GM23338 (cell line): ENCODE data around the gene CST1. TPM values are rescaled to one million over a fixed set of nuclear protein-coding genes. Genes with fewer than 3 reads are reported as not detected.
"Not testable (repeated sequence)": the region's sequence is repeated elsewhere in the genome, so short reads cannot be mapped to it uniquely, and the experiment has no call there.

Experiments
- ATAC-seq: fragments of 200-7000 bp; cut with Tn5 transposase; 3 replicates; pipeline ENCODE4 v1.9.1; 2020
- DNase-seq: peaks from one replicate; pipeline ENCODE4 v3.0.0-alpha.2; 2015; ENCODE audit warnings: low spot score
- H2AFZ ChIP-seq: fragments of 200-600 bp; sonication (generic); 2 replicates; pipeline ENCODE4 v1.8.0; 2016; ENCODE audit warnings: antibody characterized with exemption, mild to moderate bottlenecking, moderate library complexity
- H3F3A ChIP-seq: fragments of 200-600 bp; sonication (generic); replicated peaks from 2 replicates; pipeline ENCODE4 v1.8.0; 2017; ENCODE audit warnings: antibody characterized with exemption, mixed run types, low read depth
- H3K27ac ChIP-seq: fragments of 200-600 bp; sonication (generic); 2 replicates; pipeline ENCODE4 v1.6.1; 2016; ENCODE audit warnings: low read depth
- H3K27me3 ChIP-seq: fragments of 200-600 bp; sonication (generic); 2 replicates; pipeline ENCODE4 v1.8.0; 2016; ENCODE audit warnings: mild to moderate bottlenecking, mixed run types, moderate library complexity; ENCODE audit not compliant: insufficient read depth
- H3K36me3 ChIP-seq: fragments of 200-600 bp; sonication (generic); 2 replicates; pipeline ENCODE4 v1.8.0; 2016; ENCODE audit warnings: mild to moderate bottlenecking; ENCODE audit not compliant: insufficient read depth
- H3K4me1 ChIP-seq: fragments of 200-600 bp; sonication (generic); 2 replicates; pipeline ENCODE4 v1.8.0; 2016; ENCODE audit warnings: mild to moderate bottlenecking, moderate library complexity; ENCODE audit not compliant: insufficient read depth
- H3K4me2 ChIP-seq: fragments of 200-600 bp; sonication (generic); 2 replicates; pipeline ENCODE4 v1.7.1; 2017; ENCODE audit warnings: mixed run types
- H3K4me3 ChIP-seq: fragments of 200-600 bp; sonication (generic); 2 replicates; pipeline ENCODE4 v1.6.1; 2016; ENCODE audit warnings: mixed run types
- H3K79me2 ChIP-seq: fragments of 200-600 bp; sonication (generic); replicated peaks from 2 replicates; pipeline ENCODE4 v1.8.0; 2017; ENCODE audit warnings: mild to moderate bottlenecking; ENCODE audit not compliant: insufficient read depth
- H3K9me2 ChIP-seq: fragments of 200-600 bp; sonication (generic); 2 replicates; pipeline ENCODE4 v1.8.0; 2017; ENCODE audit not compliant: insufficient read depth
- H4K20me1 ChIP-seq: fragments of 200-600 bp; sonication (generic); replicated peaks from 2 replicates; pipeline ENCODE4 v1.8.0; 2017; ENCODE audit warnings: mild to moderate bottlenecking; ENCODE audit not compliant: insufficient read depth
- H3K27ac Mint-ChIP-seq: 2 replicates; pipeline ENCODE4 v1.8.0; 2020; ENCODE audit warnings: inconsistent platforms, mild to moderate bottlenecking, moderate library complexity, mixed read lengths
- H3K27me3 Mint-ChIP-seq: 3 replicates; pipeline ENCODE4 v1.8.0; 2022; ENCODE audit warnings: low read depth, mild to moderate bottlenecking, moderate library complexity, mixed read lengths, inconsistent platforms; ENCODE audit not compliant: insufficient read depth, poor library complexity
- H3K36me3 Mint-ChIP-seq: 3 replicates; pipeline ENCODE4 v1.8.0; 2021; ENCODE audit warnings: low read depth, mild to moderate bottlenecking, inconsistent platforms, moderate library complexity, mixed read lengths
- H3K4me1 Mint-ChIP-seq: 3 replicates; pipeline ENCODE4 v1.8.0; 2020; ENCODE audit warnings: mild to moderate bottlenecking, inconsistent platforms, mixed read lengths
- H3K4me3 Mint-ChIP-seq: 3 replicates; pipeline ENCODE4 v1.8.0; 2021; ENCODE audit warnings: moderate library complexity, mild to moderate bottlenecking, inconsistent platforms, mixed read lengths
- H3K9me3 Mint-ChIP-seq: 3 replicates; pipeline ENCODE4 v1.8.0; 2020; ENCODE audit warnings: moderate library complexity, mild to moderate bottlenecking, inconsistent platforms, mixed read lengths
- CTCF ChIP-seq, 2 experiments: fragments of 200-600 bp in 1 of 2; sonication (generic) in 1 of 2; conservative IDR thresholded peaks; 2 replicates each; pipeline versions ENCODE4 v1.5.1 to v1.6.1; 2016 to 2017; ENCODE audit warnings: antibody characterized with exemption in 2 of 2, low read depth in 2 of 2, mild to moderate bottlenecking in 2 of 2, moderate library complexity in 1 of 2
- EZH2 ChIP-seq: fragments of 200-600 bp; sonication (generic); IDR thresholded peaks from one replicate; pipeline ENCODE4 v1.8.0; 2017; ENCODE audit warnings: antibody characterized with exemption, mild to moderate bottlenecking, low read depth; ENCODE audit not compliant: unreplicated experiment
- polyA plus RNA-seq: library from polyadenylated mRNA; unstranded; fragments of >200 nt; fragmentation: Nextera tagmentation; extraction: Ambion mirVana; gene quantifications from 2 replicates; pipeline ENCODE4 v1.2.1, GENCODE V29; 2016
- total RNA-seq: library from RNA; depleted of rRNA; stranded (reverse); fragments of >200 nt; shearing (Covaris generic); gene quantifications from 2 replicates; pipeline ENCODE4 v1.2.3, GENCODE V29; 2014

The CST1 gene
- total and polyA plus RNA-seq, 2 experiments from 2014 or later, result 1.8 to 4.9 TPM

GRCh38 chr20:23782366-23782983 is 31.7 kb upstream of the CST1 start:
- no peaks in the 10 kb centered on the region for H3K27me3 Mint-ChIP-seq
- Histone ChIP-seq H3K4me1 (no peaks in the 10 kb centered on the region), H4K20me1 (no peaks in the 10 kb centered on the region), H3K79me2 (no peaks in the 10 kb centered on the region), H3K4me2 (no peak overlapping the region), H3K27me3 (no peaks in the 10 kb centered on the region), H3K27ac (no peak overlapping the region), H3F3A (no peaks in the 10 kb centered on the region), H3K9me2 (0 out of 2 replicates have a peak, but pooled peaks cover 11% of the 10 kb centered on the region), H3K4me3 (no peak overlapping the region), H3K36me3 (no peaks in the 10 kb centered on the region), H2AFZ (no peak overlapping the region)
- no peaks in the 10 kb centered on the region; the same call in 2 of the 3 replicates for H3K9me3 Mint-ChIP-seq
- DNase-seq, result peak; percentile 79
- no peaks in the 10 kb centered on the region; the same call in 2 of the 3 replicates for H3K4me1 Mint-ChIP-seq
- no peaks in the 10 kb centered on the region for H3K36me3 Mint-ChIP-seq
- no peak overlapping the region for H3K27ac Mint-ChIP-seq
- H3K4me3 Mint-ChIP-seq, result no peak overlapping the region
- TF ChIP-seq CTCF (conservative IDR thresholded peaks at IDR 0.05; ENCODE audit: low read depth in 2 of 2) (peak; percentile 84 to 85), EZH2 (no peak)
- peak; percentile 99 for ATAC-seq

- H3K4me3 Mint-ChIP-seq, H3K36me3 ChIP-seq, ATAC-seq, H3K9me3 Mint-ChIP-seq, H2AFZ ChIP-seq, H3K27me3 Mint-ChIP-seq, H3F3A ChIP-seq, DNase-seq, H4K20me1 ChIP-seq, H3K27me3 ChIP-seq, H3K4me3 ChIP-seq, H3K4me2 ChIP-seq, H3K9me2 ChIP-seq, H3K36me3 Mint-ChIP-seq, H3K4me1 ChIP-seq, H3K79me2 ChIP-seq, H3K27ac Mint-ChIP-seq, H3K27ac ChIP-seq: not testable (repeated sequence)
- H3K4me1 Mint-ChIP-seq, result peaks cover 12% of the 10 kb centered on the region
Measured at GRCh38 chr20:23778676-23779075, 27.9 kb upstream of the CST1 start.

GRCh38 chr20:23777380-23777779 is 26.6 kb upstream of the CST1 start:
- H3K9me2 ChIP-seq, ATAC-seq, H3K79me2 ChIP-seq, H3K36me3 ChIP-seq, H3K27ac ChIP-seq, H3K9me3 Mint-ChIP-seq, H2AFZ ChIP-seq, H3K27ac Mint-ChIP-seq, DNase-seq, H3K27me3 Mint-ChIP-seq, H4K20me1 ChIP-seq, H3K4me3 Mint-ChIP-seq, H3K4me2 ChIP-seq, H3K4me1 ChIP-seq, H3K27me3 ChIP-seq, H3K4me3 ChIP-seq, H3F3A ChIP-seq, H3K36me3 Mint-ChIP-seq: not testable (repeated sequence)
- peaks cover 14% of the 10 kb centered on the region for H3K4me1 Mint-ChIP-seq
